ENCODE measurements around the gene MTREX.

MTREX gene

DNA sequence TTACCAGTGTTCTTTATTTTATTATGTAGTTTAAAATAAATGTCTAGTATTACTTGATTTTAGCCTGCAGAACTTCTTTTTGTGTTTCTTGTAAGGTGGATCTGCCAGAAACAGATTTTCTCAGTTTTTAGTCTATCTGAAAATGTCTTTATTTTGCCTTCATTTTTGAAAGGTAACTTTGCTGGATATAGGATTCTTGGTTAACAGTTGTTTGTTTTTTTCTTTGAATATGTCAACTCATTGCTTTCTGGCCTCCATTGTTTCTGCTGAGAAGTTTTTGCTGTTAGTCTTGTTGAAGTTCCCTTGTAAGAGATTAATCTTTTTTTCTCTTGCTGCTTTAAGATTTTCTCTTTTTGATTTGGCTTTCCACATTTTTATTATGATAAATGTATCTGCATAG lies 75.5 kb downstream of the MTREX start:
- TF ChIP-seq, protein P1, sequence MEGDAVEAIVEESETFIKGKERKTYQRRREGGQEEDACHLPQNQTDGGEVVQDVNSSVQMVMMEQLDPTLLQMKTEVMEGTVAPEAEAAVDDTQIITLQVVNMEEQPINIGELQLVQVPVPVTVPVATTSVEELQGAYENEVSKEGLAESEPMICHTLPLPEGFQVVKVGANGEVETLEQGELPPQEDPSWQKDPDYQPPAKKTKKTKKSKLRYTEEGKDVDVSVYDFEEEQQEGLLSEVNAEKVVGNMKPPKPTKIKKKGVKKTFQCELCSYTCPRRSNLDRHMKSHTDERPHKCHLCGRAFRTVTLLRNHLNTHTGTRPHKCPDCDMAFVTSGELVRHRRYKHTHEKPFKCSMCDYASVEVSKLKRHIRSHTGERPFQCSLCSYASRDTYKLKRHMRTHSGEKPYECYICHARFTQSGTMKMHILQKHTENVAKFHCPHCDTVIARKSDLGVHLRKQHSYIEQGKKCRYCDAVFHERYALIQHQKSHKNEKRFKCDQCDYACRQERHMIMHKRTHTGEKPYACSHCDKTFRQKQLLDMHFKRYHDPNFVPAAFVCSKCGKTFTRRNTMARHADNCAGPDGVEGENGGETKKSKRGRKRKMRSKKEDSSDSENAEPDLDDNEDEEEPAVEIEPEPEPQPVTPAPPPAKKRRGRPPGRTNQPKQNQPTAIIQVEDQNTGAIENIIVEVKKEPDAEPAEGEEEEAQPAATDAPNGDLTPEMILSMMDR (conservative IDR thresholded peaks at IDR 0.05): no peak

DNA sequence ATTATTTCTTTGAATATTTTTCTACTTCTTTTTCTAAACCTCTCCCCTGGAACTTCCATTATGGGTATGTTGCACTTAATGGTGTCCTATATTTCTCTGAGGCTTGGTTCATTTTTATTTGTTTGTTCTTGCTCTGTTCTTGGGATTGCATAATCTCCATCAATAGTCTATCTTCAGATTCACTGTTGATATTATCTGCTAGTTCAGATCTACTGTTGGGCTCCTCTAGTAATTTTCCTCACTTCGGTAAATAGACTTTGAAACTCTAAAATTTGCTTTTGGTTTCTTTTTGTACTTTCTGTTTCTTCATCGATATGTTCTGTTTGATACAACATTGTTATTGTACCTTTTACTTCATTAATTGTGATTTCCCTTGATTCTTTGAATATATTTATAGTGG lies 76.3 kb downstream of the MTREX start:
- H3K27ac ChIP-seq: no peak overlapping the region
- TF ChIP-seq, protein P1 (conservative IDR thresholded peaks at IDR 0.05): no peak

More for the DNA sequence above, 75.5 kb downstream of the MTREX start:
- no peak overlapping the region for H3K27ac ChIP-seq

DNA sequence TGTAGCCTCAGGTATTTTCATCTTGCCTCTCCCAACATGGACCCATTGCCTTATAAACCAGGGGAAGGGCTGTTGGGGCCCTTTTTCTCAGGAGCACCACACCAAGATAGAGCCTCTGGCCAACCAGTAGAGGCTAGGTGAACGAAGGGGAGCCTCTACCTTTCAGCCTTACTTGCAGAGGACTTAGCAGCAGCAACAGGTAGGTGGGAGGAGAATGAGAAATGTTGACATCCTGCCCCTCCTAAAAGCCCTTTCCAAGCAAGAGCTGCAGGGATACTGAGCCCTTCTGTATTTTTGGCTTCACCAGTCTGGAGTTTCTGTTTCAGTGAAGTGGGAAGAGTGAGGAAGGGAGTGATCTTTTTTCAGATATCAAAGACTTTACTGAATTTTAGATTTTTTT lies 77.4 kb downstream of the MTREX start:
- TF ChIP-seq, protein P1 (conservative IDR thresholded peaks at IDR 0.05): no peak
- H3K27ac ChIP-seq: no peak overlapping the region

DNA sequence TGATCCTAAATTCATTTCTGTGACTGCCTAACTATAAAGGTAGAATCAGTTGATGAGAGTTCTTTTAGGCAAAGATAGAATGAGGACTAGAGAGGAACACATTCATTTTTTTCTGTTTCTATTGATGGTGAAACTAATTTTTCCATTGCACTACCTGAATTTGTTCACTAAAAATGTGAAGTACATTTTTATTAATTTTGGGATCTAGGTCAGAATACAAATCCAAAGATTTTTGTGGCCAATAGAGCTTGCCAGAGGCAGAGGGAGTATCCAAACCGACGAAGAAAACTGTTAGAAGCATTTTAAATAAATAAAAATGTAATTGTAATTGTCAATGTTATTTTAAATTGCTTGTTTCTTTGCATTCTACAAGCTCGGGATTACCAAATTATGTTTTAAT lies 78.1 kb downstream of the MTREX start:
- no peak overlapping the region for H3K27ac ChIP-seq
- TF ChIP-seq, protein P1 (conservative IDR thresholded peaks at IDR 0.05): no peak

DNA sequence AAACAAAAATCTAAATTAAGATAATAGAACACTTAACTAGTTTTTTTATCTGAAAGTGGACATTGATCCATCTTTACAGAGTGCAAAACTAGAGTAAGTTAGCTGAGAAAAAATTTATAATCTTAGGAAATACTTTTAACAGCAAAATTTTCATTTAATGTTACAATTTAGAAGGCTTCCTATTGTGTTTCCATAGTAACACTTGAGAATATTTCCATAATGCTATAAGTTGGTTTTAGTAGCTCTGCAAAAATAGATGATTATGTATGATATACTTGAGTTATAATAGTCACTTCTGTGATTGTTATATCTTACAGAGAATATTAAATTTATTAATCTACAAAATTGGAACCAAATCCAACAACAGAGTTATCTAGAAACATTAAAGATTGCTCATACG lies 78.6 kb downstream of the MTREX start:
- no peak overlapping the region for H3K27ac ChIP-seq
- TF ChIP-seq, protein P1 (conservative IDR thresholded peaks at IDR 0.05): no peak

DNA sequence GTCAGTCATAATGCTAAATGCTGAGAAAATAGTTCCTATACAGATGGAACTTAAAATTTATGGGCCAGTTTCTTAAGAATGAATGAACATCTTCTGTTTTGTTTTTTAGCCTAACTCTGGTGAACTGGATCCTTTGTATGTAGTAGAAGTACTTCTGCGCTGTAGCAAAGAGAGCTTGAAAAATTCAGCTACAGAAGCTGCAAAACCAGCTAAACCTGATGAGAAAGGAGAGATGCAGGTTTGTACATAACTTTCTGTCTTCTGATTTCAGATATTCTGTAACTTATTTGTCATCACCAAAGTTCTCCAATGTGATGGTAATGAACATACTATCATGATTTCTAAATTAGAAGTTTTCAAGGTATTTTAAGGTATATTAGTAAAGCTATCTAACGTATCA lies 80.1 kb downstream of the MTREX start:
- peak overlapping the region; percentile 25 for H3K27ac ChIP-seq
- TF ChIP-seq, protein P1 (conservative IDR thresholded peaks at IDR 0.05): no peak

DNA sequence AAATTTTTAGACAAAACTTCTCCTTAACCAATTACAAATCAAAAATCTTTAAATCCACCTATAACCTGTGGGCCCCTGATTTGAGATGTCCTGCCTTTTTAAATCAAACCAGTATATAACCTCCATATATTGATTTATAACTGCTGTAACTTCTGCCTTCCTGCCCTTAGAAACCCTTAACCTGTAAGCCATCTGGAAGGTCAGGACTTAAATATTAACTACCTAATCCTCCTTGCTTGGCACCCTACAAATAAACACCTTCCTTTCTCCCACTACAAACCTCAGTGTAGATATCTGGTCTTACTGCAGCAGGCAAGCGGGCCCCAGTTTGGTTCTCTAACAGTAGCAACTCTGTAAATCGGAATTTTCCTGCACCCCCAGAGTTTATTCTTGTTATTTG lies 83.9 kb downstream of the MTREX start:
- TF ChIP-seq, protein P1 (conservative IDR thresholded peaks at IDR 0.05): no peak

DNA sequence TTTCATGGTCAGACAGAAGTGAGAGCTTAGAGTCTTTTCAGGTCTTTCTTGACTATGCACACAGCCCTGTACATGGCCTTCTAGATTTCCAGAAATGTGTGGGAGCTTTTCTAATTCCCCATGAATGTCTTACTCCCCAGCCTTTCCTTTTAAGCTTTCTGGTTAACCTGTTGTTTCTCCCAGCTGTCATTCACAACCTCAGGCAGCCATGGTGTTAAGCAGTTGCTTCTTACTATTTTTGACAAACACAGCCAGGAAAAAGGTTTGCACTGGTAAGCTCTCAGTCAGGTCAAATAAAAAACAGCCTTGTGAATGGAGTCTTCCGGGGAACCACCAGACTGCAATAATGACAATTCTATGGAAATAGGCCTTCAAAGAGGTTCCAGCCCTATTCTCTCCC lies 84.9 kb downstream of the MTREX start:
- peak overlapping the region; percentile 78; the same call in 1 of the 2 replicates for H3K27ac ChIP-seq
- TF ChIP-seq, protein P1 (conservative IDR thresholded peaks at IDR 0.05): no peak

More for the DNA sequence above, 83.9 kb downstream of the MTREX start:
- H3K27ac ChIP-seq: peak overlapping the region; percentile 78

Measured in VCaP (cell line).